Prostate gland (tissue), 2 donors: Measurements from ENCODE around the gene CDC73.

ENCODE experiments used
- CTCF ChIP-seq, 4 experiments: fragments of 200-600 bp in 2 of 4; fragments of 450-650 bp in 2 of 4; sonication (generic) in 2 of 4; IDR thresholded peaks; 1 replicate in 3 of 4; 2 replicates in 1 of 4; pipeline ENCODE4 v1.5.1; 2016 to 2019; ENCODE audit warnings: antibody characterized with exemption in 4 of 4, mild to moderate bottlenecking in 2 of 4, moderate library complexity in 2 of 4
- POLR2A ChIP-seq: fragments of 450-650 bp; IDR thresholded peaks from one replicate; pipeline ENCODE4 v1.6.1; 2016; ENCODE audit warnings: antibody characterized with exemption, mild to moderate bottlenecking
- POLR2AphosphoS5 ChIP-seq: sonication (generic); formaldehyde crosslinking; IDR thresholded peaks from one replicate; pipeline ENCODE4 v1.6.1; 2017; ENCODE audit warnings: antibody characterized with exemption

- TF ChIP-seq CTCF (IDR thresholded peaks at IDR 0.05) (no peak), POLR2A (no peak), POLR2AphosphoS5 (no peak)
Observed at GRCh38 chr1:193144999-193145398, 23.2 kb downstream of the CDC73 start.
